Keratinocyte (primary cell): ENCODE measurements around the gene CCDC185.

Source experiments
- EZH2 ChIP-seq: IDR thresholded peaks from one replicate; pipeline ENCODE4 v1.6.1; 2012; ENCODE audit warnings: inconsistent platforms, mild to moderate bottlenecking, low read length, moderate library complexity
- TF ChIP-seq, protein P1 (sequence below), 3 experiments: IDR thresholded peaks in 1 of 3; conservative IDR thresholded peaks in 1 of 3; optimal IDR thresholded peaks in 1 of 3; 2 replicates in 2 of 3; 3 replicates in 1 of 3; pipeline versions ENCODE3 to v1.5.1; 2011; ENCODE audit warnings: low read length in 3 of 3, mild to moderate bottlenecking in 3 of 3, moderate library complexity in 2 of 3, control low read depth in 1 of 3, inconsistent platforms in 1 of 3; ENCODE audit not compliant: insufficient read depth in 2 of 3; ENCODE audit errors: extremely low read depth in 1 of 3

DNA sequence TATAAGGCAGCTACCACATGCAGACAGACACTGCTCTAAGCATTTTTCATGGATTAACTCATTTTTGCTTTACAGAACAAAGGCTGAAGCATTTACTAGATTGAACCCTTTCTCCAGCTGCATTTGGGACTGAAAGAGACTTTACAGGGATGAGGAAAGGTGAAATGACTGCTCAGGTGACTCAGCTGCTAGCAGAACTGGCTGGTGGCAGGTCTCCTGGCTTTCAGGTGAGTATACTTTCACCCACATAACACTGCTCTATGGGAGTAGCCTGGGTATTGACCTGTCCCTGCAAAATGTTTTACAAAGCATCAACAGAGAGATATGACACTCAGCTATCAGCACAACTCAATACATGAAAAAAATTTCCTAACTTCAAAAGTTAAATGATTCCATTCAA is 2.6 kb upstream of the CCDC185 start:
- no peak for TF ChIP-seq EZH2
- TF ChIP-seq, protein P1, sequence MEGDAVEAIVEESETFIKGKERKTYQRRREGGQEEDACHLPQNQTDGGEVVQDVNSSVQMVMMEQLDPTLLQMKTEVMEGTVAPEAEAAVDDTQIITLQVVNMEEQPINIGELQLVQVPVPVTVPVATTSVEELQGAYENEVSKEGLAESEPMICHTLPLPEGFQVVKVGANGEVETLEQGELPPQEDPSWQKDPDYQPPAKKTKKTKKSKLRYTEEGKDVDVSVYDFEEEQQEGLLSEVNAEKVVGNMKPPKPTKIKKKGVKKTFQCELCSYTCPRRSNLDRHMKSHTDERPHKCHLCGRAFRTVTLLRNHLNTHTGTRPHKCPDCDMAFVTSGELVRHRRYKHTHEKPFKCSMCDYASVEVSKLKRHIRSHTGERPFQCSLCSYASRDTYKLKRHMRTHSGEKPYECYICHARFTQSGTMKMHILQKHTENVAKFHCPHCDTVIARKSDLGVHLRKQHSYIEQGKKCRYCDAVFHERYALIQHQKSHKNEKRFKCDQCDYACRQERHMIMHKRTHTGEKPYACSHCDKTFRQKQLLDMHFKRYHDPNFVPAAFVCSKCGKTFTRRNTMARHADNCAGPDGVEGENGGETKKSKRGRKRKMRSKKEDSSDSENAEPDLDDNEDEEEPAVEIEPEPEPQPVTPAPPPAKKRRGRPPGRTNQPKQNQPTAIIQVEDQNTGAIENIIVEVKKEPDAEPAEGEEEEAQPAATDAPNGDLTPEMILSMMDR (optimal IDR thresholded peaks at IDR 0.05 in 1 of 3, IDR thresholded peaks at IDR 0.05 in 1 of 3, conservative IDR thresholded peaks at IDR 0.05 in 1 of 3; ENCODE audit: extremely low read depth in 1 of 3, insufficient read depth in 2 of 3, low read length in 3 of 3) = no peak
